HG02970 (cell line): ENCODE data around the gene SRI.

Source experiments
- ATAC-seq: cut with Tn5 transposase; IDR thresholded peaks from one replicate; pipeline ENCODE4 v1.9.1; 2021; ENCODE audit warnings: mild to moderate bottlenecking, moderate library complexity, moderate number of reproducible peaks; ENCODE audit not compliant: unreplicated experiment, low FRiP score

The SRI gene

DNA sequence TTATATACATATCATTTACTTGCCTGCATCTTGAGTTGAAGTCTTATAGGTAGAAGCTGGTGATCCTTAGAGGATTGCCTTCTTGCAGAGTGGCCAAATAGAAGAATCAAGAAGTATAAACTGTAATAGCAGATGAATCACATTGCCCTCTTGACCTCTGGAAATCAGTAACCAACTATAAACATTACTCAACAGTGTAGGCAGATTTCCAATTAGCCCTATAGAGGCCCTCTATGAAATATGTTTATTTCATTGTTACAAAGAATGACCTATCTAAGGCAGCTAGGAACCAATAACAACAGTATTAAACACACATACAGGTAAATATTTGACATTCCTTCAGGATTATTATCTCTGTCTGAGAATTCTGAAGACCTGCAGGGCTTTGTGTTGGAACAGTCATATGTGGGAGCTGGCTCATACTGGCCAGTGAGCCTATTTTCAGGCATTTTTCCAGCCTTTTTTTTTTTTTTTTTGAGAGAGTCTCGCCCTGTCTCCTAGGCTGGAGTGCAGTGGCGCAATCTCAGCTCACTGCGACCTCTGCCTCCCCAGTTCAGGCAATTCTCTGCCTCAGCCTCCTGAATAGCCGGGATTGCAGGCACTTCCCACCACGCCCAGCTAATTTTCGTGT is 7.2 kb upstream of the SRI start:
- no peak for ATAC-seq

DNA sequence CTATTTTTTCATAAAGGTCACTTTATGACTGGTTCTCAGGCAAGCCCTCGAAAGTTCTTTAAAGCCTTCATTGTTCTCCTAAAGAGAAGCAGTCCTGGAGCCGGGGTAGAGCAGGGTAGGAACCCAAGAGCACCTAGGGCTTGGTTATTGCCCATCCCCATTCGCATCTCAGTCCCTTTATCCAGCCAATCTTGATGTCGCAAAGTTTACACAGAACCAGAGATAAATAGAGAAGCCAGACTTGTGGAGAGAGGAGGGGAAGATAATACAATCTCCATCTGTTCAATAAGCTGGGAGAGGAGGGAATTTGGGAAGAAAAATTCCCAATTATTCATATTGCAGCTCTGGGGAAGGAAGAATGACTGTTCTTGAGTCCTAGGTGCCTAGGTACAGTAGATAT is 6.4 kb upstream of the SRI start:
- ATAC-seq = no peak

DNA sequence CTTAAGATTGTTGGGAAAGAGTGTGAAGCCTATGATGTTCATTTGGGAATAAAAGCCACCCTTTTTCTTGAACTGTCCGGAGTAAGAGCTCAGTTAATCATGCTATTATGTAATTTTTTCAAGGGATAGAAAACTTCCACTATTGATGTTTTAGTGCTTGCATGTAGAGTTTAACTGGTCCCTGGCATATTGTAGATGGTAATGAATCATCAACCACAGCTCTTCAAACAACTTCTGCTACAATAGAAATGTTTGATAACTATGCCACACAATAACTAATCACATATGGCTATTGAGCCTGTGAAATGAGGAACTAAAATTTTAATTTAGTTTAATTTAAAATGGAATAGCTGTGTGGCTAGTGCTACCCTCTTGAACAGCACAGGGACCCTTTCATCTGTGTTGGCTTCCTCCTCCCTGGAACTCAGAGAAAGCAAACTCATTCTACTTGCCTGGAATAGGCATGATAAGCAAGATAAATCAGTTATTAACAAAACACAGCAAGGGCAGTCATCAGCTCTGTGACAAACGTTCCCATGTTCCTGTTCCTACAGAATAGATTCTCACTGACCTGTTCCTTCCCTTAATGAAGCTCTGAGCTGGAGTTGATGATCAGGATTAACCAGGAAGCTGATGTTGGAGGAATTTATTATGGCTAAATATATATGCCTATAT is 4.9 kb upstream of the SRI start:
- no peak for ATAC-seq

DNA sequence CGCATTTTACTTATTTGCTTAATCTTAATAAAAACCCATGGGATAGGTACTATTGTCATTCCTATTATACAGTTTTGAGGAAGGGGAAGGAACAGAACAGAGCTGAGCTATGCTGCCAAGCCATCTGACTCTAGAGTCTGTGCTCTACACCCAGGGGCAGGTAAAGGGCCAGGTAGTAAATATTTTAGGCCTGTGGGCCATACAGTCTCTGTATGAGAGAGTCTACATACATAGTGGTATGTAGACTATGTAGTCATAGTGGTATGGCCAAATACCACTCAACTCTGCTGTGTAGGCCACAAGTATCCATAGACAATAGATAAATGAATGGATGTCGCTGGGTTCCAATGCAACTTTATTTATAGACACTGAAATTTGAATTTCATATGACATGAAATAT is 3.4 kb upstream of the SRI start:
- no peak for ATAC-seq

DNA sequence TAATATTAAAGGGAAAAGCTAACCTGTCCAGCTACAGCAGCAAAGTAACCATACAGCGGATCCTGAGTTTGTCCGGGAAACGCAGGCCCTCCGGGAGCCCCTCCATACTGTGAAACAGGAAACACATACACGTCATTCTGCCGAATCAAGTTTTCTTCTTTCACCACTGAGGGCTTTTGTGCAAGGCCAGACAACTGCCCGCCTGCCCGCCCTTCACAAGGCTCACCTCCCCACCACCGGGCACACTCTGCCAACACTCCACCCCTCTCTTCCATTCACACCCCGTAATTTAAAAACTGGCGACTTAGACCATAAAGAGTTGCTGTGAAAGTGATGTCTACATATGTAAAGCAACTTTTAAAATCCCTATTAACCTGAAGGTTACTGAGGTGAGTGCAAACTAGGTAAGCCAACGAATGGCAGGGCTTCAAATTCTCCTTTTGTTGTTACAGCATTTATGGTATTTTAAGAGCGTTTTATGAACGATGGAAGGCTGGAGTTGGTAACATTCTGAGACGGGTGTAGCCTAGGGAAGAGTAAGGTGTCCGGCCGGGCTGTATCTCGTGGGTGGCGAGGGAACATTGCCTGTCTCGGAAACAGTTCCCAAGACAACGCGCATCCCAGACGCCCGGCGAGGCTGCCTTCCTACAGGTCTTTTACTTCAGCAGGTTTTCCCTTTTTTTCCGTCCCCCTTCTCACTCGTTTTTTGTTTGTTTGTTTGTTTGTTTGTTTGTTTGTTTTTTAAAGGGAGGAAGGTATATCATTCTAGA is 817 bp downstream of the SRI start:
- ATAC-seq = peak; percentile 35

DNA sequence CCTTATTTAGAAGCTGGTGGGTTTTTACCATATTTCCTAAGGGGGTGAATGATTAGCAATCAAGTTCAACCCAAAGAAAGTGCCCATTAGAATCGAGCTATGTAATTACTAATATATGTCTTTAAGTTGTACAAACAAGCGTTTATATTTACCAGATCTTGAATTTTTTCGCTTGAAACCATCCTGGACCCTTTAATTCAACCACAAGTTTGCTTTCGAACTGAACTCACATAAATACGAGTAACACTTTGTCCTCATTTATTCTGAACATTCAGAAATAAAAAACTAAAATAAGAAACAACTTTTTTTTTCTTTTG is 1.5 kb downstream of the SRI start:
- ATAC-seq = no peak

DNA sequence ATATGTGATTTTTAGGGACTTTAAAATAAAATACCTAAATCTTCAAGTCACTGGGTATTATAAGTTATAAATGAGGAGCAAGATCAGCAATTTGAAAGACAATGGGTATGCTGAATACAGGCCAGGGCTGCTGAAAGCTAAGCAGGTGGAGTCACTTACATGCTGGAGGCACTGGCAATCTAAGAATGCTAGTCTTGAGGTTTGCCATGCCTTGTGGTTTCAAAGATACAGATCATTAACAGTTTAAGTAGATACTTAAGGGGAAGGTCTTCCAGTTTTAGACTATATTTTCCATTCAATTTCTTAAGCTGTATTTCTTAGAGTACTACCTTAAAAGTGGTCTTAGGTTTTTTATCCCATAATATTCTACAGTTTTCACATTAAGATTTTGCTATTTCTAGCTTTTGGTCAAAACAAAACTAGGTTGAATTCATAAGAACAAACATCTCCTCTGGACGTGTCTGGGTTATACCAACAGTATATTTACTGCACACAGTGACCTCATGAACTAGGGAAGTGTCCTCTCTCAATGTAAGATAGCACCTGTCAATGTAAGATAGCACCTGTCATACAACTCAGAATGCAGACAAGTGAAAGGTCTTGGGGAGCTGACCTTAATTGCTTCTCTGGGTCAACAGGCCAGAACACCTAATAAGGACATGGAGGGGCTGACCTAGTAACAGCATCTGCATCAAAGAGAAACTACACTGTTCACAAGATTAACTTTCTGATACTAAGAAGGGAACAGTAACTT is 2.0 kb downstream of the SRI start:
- peak; percentile 75 for ATAC-seq

DNA sequence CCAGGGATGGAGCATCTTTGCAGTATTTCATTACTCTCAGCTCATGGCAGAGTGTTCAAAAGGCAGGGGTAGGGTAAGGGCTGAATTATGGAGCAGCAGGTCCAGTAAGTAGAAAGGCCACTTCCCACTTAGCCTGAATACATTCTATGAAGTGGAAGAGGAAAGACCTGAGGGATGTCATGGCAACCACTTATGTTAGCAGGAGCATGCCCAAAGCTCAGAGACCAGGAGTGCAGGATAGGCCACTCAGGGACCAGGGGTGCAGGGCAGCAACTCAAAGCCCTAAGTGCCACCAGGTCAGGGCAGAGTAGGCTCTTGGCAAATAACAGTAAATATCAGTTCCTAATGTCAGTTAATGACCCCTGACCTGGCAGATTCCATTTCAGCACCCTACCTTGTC is 3.6 kb downstream of the SRI start:
- ATAC-seq = no peak

DNA sequence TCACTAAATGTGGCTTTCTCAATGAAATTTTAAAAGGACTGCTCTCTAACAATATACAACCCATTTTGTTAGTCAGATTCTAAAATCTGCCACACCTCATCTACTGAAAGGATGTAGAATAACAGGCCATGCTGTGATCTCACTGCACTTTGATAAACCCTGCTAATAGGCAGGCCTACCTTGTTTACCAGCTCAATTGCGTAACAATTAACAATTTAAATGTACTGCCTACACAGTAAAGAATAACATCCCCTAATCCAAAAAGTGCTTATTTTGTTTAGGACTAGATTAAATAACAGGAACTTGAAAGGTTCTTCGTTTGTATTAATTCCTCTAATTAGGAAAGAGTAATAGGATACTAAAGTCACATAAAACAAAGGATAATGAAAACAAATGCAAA is 4.5 kb downstream of the SRI start:
- no peak for ATAC-seq

DNA sequence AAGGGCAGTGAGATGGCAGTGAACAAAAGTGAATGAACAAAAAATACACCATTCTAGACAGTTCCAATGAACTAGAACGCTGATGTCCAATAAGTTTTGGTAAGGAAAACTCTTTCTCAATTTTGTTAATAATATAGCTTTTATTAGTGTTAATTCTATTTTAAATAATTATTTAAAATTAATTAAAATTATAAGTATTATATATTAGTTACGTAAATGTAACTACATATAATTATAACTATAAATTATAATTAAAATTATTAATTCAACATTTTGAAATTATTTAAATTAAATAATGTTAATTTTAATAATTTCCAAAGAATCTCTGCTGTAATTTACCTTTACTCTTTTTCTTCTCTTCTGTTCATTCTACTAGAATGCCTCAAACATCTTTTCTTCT is 5.4 kb downstream of the SRI start:
- no peak for ATAC-seq

DNA sequence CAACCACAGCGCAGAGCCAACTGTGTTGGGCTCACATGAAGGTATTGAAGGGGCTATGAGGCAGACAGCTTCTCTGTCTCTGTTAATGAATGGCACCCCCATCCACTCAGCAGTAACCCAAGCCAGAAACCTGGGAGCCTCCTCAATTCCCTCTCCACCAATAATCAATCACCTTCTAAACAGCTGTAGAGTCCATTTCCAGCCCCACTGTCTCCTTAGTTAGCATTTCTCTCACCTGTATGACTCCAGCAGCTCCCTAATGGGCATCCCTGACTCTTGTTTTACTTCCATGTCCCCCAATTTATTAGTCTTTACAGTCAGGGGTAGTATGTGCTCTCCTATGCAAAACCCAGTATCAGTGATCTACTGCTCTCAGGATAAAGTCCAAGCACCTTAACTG is 6.9 kb downstream of the SRI start:
- no peak for ATAC-seq

DNA sequence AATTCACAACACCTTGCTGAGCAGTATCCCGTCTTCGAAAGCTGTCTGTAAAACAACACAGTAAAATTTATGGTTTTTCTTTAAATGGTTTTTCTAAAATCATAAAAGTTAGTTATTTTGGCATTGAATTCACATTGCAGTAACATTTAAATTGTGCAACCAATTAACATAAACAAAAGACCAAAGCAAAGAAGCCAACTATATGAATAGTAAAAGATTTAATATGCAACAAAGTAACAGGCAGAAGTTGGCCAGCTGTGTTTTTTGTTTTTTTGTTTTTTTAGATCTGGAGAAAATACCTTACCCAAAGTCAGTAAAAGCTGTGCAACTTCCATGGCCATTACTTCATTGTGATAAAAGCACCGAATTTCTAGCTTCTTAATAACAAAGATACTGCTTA is 11.3 kb downstream of the SRI start:
- ATAC-seq = no peak

DNA sequence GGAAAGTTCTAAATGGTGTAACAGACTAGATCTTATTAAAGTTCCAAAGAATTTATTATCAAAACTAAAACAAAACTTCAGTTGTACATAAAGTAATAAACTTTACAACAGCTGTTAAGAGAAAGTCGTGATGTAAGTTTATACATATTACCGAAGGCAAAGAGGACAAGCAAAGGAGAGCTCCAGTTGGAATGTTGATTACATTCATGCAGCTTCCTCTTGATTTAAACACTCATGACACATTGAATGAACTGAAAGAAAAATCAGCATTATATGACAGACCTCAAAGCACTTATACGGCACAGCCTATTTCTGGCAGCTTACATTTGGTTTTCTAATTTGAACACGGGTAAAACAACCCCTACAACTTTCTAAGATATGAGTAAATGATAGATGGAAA is 13.6 kb downstream of the SRI start:
- no peak for ATAC-seq

DNA sequence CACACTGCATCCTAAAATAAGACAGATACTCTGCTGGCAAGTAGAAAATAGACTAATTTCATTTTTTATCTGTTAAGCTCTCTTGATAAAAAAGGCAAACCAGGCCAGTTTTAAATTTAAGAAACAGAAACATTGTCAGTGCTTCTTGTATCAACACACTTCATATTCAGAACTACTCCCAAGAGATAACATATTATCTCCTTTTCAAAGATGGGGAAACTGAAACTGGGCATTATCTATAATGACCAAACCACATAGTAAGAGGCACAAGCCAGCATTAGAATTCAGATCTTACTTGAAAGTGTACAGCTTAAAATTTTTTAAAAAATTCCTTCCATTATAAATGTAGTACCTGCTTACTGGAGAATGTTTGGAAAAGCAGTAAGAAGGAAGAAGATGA is 14.7 kb downstream of the SRI start:
- ATAC-seq = no peak

DNA sequence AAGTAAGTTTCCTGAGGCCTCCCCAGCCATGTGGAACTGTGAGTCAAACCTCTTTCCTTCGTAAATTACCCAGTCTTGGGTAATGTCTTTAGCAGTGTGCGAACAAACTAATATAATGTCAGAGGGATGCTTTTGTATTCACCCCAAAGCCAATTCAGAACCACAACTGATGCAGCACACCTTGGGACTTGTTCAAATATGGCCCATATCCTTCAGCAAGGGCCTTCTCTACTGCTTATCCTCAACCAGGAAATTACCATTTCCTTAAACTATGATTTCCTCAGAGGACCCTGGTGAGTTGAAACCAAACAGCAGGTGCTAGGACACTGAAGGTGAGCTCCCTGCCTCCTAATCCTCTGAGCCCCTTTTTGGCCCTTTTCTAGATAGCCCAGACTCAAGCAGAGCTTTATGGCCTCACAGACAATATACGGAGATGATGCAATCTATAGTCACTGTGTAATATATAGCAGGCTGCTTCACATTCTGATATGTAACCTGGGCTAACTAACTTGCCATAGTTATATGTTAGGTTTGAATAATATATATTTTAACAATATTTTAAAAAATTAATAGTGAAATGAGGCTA is 15.2 kb downstream of the SRI start:
- ATAC-seq = no peak

DNA sequence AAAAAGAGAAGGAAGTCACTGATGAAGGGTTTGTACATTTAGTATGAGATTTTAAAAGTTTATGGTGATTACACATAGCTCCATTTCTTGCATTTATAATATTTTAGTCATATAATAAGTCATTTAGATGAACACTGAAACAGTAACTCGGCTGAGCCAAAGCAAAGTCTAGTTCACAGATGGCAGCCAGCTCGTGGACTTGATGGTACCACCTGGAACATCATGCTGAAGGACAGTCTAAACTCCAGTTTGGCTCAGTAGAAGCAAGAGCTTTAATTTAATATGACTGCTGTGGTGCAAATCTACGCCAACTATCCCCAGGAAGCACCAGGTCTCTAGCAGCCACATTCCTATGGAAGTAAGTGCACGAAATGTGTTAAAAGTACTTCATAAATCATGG is 16.4 kb downstream of the SRI start:
- ATAC-seq = no peak

DNA sequence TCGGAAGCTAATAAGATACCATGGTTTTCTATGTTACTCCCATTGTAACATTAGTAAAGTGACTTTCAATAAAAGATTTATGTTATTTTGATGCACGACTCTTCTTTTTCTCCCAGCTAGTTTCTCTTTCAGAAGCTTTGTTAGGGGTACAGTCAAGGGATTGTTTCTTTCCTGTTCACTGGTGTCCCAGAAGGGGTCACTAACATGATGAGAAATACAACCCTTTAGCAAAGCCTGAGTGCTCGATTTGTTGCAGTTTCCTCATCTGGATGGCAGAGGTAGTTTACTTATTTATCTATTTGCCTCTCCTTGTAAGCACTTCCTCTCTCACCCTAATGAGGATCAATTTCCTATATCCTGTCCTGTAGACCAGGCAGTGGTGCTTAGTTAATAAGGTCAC is 17.0 kb downstream of the SRI start:
- no peak for ATAC-seq

DNA sequence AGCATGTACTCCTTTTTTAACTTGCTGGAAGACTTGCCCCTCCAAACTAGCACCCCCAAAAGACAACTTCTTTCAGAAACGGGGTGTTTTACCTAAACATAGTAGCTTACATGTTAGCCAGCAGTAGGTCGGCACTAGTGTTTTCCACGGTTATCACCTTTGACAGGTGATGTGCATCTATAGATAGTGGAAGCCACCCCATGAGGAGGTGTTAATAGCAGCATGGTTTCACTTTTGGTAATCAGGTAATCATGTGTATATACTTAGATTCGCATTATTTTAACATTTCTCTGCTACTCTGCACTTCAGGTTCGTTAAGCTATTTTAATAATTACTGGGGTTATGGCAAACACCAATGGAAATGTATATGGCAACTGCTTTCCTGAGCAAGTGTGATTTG is 17.6 kb downstream of the SRI start:
- no peak for ATAC-seq

DNA sequence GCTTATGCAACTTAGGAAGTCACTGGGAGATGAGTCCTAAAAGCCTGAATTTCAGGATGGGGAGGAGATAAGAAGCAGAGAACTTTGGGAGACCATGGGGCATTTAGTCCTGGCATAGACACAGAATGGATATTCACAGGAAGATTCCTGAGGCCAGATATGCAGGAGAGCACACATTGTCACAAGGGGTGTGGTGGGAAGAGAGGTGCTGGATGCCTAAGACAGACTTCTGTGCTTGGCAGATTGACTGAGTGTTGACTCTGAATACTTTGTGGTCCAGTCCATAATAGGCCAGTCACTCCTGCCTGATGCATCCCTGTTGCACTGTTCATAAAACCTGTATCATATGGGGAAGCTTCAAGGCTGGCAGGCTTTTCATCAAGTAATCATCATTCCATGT is 18.5 kb downstream of the SRI start:
- ATAC-seq = no peak

DNA sequence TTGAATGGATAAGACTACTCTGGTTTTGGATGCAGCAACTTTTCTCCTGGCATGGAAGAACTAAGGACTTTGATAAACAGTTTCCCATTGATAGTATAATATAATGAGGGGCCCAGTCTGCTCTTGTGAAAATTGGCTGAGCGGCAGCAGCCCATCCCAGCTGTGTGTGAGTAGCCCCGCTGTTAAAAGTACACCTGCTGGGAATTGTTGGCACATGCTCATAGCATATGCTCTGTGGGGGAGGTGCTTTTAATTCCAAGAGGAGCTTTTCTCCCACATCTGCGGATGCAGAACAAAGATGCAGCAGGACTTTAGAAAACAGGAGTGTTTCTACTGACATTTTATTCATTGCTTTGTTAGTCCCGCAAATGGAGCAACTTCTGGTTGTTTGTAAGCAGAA is 19.0 kb downstream of the SRI start:
- no peak for ATAC-seq

DNA sequence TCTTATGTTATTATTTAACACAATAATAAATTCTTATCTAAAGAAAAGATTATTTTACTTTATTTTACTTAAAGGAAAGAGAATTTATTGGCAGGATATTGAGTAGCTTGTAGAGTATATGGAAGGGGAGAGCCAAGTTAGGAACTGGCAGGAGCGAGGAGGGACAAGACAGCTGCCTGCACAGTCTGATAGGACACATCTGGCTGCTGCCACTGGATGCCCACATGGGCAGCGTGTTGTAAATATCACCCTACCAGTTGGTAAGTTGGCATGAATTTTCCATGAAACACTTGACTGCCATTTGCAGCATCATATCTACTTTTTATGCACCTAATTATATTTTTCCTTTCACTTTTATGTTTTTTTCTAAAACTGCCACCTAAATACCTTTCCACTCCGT is 19.6 kb downstream of the SRI start:
- no peak for ATAC-seq
